Subcutaneous adipose tissue (tissue), 4 donors: ENCODE data around the gene RINL. TPM values are rescaled to one million over a fixed set of nuclear protein-coding genes. Genes with fewer than 3 reads are reported as not detected.

Experiments used
- total RNA-seq, 4 donors: library from RNA; depleted of rRNA; stranded (reverse); fragments of >200 nt; gene quantifications; one replicate each; pipeline ENCODE4 v1.1.0, GENCODE V29; 2016
- TF ChIP-seq, protein P1 (sequence below): fragments of 450-650 bp; IDR thresholded peaks from one replicate; pipeline ENCODE4 v1.5.1; 2016; ENCODE audit warnings: low read depth, mild to moderate bottlenecking, control low read depth, antibody characterized with exemption, moderate library complexity

RINL gene
- total RNA-seq, 4 donors from 2014 or later: 3.6 to 11.0 (median 4.6) TPM

DNA sequence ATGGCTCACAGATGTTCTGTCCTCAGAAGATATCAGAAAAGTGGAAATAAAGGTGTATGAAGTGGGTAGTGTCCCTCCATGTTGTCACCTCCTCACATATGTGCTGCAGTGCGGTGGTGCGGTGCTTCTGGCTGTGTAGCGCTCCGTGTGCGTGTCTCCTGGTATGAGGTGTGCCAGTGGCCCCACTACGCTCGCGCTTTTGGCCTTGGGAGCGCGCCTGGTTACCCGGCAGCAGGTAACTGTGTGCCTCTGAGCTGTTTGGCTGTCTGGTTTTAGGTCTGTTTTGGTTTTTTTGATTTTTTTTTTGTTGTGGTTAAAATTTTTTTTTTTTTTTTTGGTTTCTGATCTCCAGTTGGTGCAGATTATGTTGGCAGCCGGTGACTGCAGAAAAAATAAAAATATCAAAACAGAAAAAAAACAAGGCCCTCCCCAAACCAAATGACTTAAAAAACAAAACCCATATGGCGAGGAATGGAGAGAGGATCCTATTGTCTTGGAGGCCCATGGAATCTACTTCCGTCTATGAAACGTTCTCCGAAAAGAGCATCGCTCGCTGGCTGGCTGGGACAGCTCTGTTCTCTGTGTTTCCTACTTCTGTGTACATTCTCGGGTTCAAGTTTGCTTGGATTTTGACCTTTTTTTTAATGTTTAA is 36.2 kb downstream of the RINL start:
- TF ChIP-seq, protein P1, sequence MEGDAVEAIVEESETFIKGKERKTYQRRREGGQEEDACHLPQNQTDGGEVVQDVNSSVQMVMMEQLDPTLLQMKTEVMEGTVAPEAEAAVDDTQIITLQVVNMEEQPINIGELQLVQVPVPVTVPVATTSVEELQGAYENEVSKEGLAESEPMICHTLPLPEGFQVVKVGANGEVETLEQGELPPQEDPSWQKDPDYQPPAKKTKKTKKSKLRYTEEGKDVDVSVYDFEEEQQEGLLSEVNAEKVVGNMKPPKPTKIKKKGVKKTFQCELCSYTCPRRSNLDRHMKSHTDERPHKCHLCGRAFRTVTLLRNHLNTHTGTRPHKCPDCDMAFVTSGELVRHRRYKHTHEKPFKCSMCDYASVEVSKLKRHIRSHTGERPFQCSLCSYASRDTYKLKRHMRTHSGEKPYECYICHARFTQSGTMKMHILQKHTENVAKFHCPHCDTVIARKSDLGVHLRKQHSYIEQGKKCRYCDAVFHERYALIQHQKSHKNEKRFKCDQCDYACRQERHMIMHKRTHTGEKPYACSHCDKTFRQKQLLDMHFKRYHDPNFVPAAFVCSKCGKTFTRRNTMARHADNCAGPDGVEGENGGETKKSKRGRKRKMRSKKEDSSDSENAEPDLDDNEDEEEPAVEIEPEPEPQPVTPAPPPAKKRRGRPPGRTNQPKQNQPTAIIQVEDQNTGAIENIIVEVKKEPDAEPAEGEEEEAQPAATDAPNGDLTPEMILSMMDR: no peak

DNA sequence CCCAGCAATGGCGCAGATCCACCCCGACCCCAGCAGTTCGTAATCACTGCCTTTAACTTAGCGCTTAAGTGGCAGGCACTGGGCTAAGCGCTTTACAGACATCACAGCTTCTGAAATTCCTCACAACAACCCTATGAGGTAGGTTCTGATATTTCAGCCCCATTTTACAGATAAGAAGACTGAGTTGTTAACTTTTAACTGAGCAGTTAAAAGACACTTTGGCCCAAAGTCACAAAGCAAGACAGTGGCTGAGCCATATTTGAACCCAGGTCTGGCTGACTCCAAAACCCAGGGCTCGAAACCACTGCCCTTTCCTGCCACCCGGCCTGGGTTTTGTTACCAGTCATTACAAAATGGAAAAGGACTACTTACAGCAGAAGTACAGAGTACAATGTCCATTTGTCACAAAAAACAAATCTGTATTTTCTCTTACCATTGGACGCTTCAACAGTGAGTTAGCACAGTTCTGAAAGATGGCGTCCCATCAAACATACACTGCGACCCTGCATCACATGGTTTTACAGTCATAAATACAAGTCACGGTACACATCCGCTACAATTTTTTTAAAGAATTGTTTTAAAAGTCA is 36.8 kb downstream of the RINL start:
- TF ChIP-seq, protein P1: no peak

GRCh38 chr19:38840583-38840968 is 37.5 kb downstream of the RINL start:
- TF ChIP-seq, protein P1: no peak

GRCh38 chr19:38839816-38840582 is 38.1 kb downstream of the RINL start:
- TF ChIP-seq, protein P1: no peak

DNA sequence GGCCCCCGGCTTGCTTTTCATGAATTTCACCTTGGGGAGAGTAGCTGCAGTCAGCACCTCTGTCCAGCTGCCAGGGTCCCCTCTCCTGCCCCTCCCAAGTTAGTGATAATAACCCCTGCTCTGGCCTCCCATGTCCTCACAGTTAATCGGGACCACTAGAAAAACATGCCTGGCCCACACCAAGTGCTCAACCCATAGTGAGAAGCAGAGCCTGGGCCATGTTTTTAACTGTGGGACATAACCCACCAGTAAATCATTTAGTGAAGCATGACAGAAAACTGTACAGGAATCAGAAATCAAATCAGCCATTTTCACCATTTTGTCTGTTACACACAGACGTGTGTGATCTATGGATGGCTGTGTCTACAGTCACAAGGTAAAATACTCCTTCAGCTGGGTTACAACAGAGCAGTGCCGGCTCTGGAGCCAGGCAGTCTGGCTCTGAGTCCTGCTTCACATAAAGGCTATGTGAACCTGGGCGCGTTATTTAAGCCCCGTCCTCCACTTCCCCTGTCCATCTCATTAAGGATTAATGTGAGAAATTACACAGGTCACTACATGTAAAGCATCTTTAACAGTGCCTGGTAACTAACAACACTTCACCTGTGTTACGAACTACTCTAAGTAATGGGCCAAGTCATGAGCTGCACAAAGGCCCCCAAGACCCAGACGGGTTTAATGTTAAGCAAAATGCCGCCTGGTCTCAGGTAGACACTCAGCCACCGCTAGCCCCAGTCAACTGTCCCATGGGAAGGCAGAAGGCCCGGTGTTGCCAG is 38.9 kb downstream of the RINL start:
- TF ChIP-seq, protein P1: no peak

GRCh38 chr19:38838208-38838985 is 39.7 kb downstream of the RINL start:
- TF ChIP-seq, protein P1: no peak
